Inferior parietal cortex (tissue), 1 donor: ENCODE measurements around the gene VASH1.
A peak's percentile ranks its signal among the peaks of the same experiment; 100 is the strongest.

Experiments
- DNase-seq: peaks from one replicate; pipeline ENCODE4 v3.0.0-alpha.2; 2016; ENCODE audit errors: extremely low spot score

VASH1 gene

DNA sequence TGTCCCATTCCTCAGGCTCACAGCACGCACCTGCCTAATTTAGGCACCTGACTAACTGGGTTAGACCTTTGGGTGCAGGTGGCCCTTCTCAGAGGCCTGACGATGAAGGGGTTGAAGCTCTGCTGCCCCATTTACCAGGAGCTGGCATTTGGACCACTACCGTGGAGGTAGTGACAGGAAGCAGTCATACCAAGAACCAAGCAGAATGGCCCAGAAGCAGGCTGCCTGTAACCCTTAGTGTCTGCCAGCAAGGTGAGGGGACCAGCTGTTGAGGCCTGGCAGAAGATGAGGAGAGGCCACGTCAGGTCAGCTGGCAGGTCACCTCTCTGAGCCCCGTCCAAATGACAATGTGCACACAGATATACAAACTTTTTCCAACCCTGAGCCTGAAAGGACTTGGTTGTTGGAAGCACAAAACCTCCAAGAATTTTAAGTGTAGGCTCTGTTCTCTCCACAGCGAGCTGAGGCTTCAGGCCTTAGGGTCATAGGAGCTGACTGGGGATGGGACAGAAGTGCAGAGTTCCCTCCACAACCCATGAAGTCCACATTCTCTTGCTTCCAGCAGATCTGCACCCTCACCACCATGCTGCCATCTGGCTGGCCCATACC lies 23.1 kb downstream of the VASH1 start:
- DNase-seq: no peak

DNA sequence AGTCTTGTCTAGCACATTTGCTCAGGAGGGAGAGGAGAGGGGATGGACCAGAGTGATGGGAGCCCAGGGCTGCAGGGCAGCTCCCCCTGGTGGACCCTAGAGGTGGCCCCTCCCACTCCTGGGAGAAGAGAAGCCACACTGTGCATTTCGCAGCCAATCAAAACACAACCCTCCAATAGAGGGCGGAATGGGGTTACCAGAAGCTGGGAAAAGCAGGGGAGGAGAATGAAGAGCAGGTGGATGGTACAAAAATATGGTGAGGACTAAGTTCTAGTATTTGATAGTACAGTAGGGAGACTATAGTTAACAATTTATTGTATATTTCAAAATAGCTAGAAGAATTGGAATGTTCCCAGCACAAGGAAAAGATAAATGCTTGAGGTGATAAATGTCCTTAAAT lies 23.6 kb downstream of the VASH1 start:
- DNase-seq: peak; percentile 86

DNA sequence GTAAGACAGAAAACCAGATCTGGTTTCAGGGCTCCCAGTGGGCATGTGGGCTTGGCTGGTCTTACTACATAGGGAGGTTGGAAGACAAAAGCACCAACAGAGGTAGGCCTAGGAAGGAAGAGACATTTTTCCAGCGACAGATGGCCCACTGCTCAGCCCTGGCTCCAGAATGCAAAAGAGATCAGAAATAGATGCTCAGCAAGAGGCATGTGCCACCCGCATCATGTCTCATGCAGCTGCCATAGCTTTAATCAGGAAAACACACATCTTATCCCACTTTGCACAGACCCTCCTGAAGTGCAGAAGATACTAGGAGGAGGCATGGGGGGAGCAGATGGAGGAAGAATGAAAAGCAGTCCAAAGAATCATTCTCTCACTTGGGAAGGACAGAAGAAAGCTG lies 25.3 kb downstream of the VASH1 start:
- no peak for DNase-seq

DNA sequence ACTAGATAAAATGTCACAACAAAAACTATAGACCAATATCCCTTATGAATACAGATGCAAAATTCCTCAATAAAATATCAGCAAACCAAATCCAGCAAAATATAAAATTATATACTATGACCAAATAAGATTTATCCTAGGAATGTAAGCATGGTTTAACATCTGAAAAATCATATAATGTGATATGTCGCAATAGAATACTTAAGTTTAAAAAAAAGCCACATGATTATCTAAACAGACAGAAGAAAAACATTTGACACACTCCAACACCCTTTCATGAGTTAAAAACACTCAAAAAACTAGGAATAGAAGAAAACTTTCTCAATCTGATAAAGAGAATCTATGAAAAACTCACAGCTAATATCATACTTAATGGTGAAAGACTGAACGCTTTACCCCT lies 31.2 kb downstream of the VASH1 start:
- no peak for DNase-seq

DNA sequence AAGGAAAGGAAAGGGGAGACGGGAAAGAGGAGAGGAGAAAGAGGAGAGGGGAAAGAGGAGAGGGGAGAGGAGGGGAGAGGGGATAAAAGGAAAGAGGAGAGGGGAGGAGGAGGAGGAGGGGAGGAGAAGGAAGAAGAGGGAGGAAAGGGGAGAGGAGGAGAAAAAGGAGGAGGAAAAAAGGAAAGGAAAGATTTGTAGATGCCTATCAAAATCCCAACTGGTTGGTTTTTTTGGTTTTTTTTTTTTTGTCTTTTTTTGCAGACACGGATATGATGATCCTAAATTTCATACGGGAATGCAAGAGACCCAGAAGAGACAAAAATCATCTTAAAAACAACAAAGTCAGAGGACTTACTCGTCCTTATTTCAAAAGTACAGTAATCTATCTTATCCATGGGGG lies 32.1 kb downstream of the VASH1 start:
- no peak for DNase-seq

DNA sequence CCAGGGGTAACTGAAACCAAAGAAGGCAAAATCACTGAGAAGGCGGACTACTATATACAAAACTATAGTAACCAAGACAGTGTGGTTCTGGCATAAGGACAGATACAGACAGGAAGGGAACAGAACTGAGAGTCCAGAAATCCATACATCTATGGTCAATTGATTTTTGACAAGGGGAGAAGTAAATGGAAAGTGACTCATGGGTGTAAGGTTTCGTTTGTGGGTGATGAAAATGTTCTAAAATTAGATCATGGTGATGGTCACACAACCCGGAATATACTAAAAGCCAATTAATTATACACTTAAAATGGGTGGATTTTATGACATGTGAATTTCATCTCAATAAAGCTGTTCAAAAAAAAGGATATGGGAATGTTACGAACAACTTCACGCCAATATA lies 32.7 kb downstream of the VASH1 start:
- no peak for DNase-seq

DNA sequence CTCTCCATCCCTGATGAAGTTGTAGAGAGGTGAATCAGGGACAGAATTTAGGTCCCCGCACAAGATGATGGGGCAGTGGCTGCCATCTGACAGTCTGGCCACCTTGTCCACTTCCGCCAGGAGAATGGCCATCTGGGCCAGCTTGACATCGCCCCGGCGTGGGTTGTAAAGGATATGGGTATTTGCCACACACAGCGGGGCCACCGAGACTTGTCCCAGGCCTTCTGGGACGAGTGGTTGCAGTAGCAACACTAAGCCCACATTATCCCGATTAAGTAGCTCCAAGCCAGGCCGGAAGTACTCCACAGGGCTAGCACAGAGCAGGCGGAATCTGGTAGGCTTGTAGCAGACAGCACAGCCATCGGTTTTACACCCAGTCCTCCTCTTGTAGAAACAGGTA lies 45.2 kb downstream of the VASH1 start:
- DNase-seq: no peak

DNA sequence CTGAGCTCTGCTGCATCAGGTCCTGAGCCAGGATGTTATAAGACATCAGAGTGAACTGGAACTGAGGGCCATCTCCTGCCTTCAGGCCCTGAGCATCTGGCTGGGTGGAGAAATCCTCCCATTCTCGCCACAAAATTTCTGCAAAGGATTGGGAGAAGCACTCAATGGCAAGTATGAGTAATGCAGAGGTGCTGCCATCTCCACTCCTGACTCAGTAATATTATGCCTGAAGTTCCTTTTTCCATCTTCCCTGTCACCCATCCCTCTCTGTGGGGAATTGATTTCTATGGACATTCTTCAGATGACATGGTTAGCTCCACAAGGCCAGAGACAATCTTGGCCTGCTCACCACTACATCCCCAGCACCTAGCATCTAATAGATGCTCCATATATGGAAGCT lies 46.7 kb downstream of the VASH1 start:
- no peak for DNase-seq

DNA sequence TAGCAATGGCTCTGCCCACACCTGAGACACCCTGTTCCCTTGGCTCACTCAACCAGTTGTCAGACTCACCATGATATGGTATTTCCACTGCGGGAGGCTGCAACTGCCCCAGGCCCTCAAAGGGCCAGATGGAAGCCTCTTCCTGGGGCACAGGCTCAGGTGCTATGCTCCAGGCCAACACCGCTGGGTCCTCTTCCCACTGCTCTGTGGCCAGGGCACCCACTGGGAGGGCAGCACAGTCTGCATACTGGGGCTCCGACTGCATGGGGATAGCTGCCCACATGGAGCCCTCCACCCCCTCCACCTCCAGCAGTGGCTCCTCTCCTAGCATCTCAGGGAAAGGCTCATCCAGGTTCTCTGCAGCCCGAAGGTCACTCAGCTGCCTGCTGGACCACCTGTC lies 47.7 kb downstream of the VASH1 start:
- no peak for DNase-seq

DNA sequence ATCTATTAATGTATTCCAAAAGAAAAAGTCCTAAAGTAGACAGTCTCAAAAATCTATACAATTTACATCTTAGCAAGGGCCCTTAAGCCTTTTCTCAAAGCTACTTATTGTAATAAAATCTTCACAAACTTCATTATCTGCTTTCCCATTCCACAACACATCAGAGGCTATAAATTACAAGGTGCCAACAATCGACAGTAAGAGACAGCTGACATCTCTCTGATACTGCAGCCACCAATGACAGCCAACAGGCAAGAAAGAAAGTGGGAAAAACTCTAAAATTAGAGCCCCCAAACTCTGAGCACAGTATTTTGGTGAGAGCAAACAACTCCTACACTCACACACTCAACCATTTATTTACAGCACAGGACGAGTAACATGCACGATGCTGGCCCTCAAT lies 49.3 kb downstream of the VASH1 start:
- no peak for DNase-seq

DNA sequence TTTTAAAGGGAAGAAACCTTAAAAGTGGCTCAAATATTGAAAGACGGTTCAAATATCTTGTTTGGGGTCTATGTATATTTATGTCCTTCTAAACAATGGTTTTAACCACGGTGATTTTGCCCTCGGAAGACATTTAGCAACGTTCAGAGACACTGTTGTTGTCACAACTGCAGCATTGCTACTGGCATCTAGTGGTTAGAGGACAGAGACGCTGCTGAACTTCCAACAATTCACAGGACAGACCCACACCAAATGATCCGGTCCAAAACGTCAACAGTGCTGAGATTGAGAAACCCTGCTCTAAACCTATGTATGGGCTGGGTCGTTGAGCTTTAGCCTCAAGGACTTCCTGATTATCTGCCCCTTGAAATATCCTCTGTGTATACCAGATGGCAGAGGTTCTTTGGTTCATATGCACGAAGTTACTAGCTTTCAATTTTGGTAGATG lies 49.7 kb downstream of the VASH1 start:
- peak; percentile 77 for DNase-seq

DNA sequence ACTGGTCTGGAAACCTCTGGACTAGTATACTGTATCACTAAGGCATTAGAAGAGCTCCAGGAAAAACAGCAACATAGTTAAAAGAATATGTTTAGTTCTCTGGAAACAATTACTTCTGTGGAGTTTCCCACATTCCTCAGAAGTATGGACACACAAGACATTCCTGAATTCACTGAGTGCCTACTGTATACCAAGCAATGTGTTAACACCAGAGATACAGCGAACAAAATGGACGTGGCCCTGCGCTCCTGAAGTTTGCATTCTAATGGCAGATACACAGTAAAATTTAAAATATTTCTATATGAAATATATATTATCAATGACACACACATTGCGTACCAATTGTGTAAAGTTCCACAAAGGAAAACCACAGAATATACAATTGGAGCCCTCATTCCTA lies 50.3 kb downstream of the VASH1 start:
- peak; percentile 42 for DNase-seq

DNA sequence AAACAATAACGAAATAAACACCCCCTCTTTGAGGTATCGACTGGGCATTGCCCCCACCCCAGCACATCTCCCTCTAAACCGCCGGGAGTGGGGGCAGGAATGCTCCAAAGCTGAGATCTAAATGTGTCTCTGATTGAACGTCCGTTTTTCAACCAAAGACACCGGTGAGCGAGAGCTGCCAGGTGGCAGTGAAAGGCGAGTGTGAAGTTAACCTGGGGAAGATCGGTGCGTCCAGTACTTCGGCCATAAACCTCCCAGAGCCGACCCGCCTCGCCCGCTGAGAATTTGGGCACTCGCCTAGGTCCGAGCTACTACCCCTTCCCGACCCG lies 50.8 kb downstream of the VASH1 start:
- peak; percentile 23 for DNase-seq

DNA sequence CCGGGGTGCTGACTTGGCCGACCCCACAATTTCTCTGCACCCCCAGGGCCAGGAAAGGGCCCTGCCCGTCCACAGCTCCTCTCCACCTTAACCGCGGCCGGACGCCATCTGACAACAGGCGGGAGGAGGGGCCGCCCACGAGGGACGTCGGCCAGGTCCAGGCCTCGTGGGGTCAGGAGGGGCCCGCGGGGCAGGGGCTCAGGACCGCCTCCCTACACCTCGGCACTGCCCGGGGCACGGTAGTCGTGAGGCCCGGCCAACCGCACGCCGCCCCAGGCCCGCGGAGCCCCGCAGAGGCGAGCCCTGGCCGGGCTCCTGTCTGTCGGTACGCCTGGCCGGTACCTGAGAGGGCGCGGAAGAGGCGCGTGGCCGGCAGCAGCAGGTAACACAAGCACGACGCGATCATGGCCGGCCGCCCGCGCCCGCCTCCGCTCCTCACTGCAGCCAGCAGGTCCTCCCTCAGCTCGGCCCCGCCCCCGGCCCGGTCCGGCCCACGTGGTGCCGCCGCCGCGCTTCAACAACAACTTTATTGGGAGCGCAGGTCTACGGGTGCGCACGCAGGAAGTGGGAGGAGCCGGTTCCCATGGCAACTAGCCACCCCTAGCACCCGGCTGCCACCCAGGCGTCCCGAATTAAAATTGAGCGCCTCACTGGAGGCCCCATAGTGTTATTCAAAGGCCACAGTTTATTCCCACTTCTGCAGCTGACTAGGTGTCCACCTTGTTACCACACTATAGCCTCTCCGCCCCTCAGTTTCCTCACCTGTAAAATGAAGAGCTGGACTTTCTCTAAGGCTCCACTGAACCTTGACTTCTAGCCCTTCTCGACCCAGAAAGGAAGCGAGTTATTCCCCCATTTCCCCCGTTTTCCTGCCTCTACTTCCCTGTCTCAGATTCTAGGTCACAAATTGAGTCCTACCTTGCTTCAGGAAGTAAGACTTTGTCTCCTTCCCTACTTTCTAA lies 51.4 kb downstream of the VASH1 start, which contains the start of gene ANGEL1:
TSS of gene ANGEL1 (minus strand) at position 461 of the 962 bp plus-strand sequence. CDS start at position 406, 55 bp downstream.
- peak; percentile 87 for DNase-seq

DNA sequence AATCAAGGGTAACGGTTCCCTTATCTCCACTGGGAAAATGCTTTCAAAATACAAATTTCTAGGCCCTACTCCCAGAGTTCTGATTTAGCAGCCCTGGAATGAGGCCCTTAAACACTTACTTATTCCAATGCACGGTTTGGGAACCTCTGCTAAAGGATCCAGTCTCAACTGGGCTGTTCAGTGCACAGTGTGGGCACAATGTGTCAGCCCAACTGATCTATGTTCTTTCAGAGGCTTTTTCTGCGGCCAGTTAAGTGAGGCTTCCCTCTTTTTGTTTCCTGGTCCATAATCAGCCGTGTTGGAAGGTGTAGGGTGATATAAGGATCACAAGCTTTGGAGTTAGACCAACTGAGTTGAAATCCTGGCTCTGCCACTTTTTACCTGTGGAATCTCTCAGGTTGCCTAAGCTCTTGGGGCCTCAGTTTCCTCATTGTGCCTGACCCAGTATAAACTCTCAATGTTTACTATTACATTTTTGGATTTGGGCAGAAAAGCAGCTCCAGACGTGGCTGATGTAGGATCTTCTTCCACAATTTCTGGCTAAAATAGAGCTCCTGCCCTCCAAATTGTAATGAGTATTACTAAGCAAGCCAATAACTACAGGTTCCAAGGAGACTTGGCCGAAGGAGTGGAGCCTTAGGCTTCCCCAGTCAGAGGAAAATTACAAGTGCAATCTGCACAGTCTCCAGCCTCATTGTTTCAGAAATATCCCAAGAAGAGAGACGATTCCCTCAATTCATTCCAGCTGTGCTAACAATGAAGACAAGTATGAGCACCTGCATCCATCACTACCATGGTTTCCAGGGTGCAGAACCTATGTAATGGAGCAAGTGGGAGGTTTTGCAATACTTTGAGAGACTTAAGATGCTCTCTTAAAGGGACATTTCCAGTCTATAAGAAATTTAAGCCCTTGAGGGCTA lies 53.7 kb downstream of the VASH1 start:
- DNase-seq: no peak

DNA sequence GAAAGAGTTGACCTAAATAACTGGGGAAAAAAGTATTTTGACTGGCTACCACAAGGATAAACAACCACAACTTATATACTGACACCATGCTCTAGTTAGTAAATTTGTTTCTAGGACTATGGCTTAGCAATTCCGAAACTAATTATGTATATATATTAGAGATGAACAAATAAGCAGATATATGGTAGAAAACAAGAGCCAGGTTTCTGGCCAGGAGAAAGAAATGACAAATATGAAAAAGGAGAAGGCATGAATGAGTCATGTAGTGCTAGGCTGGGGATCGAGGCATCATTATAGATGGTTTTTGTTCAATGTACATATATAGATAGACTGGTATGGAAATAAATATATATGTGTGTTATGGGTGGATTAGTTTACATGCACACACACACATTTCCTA lies 59.4 kb downstream of the VASH1 start:
- no peak for DNase-seq

DNA sequence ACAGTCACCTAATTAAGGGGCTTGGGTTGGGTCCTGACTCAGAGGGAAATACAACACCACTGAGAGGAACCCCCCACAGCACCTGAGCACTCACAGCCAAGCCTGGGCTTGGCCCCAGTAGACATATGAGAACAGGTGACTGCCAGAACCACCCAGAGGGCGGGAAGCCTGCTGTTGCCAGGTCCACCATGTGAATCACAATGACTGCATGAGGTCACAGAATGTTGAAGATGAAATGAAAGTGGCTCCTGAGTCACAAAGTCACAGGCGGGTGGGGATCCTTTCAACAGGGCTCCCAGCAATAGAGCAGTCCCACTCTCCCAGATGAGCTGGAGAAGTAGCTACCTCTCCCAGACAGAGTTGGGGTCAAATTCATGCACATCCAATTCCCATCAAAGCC lies 64.9 kb downstream of the VASH1 start, which contains the start of gene LRRC74A:
TSS of gene LRRC74A (plus strand) at position 287 of the 400 bp plus-strand sequence. CDS start 290 bp downstream, outside the sequence.
- no peak for DNase-seq

DNA sequence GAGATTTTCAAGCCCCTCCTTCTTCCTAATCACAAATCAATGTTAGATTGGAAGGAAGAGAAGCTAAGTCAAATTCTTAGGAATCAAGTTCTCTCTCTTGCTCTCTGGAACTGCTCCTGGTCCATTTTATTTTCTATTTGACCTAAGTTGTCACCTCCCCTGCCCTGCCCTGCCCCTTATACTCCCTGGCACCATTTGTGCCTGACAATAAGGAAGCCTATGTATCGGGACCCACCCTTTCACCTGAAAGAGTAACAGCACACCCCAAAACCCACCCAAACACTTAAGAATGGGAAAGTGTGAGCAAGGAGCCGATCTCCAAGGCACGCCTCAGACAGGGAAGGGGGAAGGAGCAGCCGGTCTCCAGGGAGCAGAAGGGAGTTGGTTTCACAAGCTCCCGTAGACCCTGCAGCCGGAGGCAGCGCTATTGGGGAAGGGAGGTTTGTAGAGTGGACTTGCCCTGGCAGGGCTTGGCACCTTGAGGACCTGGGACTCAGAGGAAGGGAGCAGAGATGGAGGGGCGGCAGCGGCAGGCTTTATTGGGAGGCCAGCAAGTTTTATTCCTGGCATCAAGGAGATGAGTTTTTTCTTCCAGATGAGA lies 66.5 kb downstream of the VASH1 start:
- DNase-seq: no peak

DNA sequence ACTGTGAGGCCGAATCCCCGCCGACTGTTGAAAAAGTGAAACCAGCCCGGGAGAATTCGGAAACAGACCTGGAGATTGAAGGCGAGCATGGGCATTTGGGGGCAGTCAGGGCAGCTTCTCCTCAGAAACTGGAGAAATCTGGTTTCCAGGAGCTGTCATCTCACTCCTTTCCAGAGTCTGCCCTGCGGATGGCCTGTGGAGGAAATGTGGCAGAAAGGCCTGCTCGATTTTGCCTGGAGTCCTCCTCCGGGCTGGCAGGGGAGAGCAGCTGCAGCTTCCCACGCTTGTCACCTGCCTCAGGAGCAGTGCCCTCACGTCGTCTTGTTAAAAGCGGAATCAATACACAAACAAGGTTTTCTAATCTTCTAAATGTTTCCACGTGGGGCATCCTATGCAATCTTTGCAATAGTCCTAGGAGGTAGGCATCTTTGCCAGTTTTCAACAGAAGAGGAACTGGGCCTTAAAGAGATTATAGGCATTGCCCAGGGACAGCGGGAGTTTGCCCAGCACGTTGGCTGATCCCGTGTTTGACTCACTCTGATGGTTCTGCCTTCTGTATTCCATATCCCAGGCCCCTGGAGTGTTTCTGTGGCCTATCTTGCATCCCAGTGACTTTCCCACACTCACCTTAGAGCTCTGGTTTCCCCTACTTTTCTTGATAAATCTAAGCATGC lies 67.2 kb downstream of the VASH1 start:
- no peak for DNase-seq

DNA sequence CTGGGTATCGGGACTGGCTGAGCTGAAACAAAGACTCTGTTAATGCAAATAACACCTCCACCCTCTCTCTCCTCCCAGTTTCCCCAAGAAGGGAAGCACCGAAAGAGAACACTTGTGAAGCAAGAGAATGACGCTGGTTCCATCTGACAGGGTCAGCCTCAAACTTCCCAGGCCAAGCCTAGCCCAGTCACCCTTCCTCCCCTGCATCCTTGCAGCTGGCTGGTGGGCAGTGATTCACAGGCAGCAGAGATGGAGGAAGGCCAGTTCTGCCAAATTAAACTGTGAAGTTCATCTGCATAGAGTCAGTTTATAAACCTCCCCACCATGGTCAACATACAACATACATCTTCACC lies 67.7 kb downstream of the VASH1 start:
- DNase-seq: no peak
